ENCODE results near the gene CADPS2.

DNA sequence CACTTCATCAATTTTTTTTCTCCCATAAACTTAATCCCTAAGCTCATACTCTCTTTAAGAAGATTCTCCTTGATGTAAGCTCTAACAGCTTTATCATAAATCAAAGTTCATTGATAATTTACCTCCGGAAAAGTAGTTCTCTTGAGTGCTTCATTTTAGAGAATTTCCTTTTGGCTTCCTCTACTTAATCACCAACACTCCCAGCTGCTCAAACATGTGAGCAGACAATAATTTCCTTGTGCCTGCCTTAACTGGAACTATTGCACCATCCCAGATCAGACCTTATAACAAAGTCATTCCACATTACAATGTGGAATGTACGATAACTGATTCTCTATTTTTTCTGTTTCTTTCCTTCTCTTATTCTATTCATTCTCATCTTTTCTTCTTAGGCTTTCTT is 587.6 kb downstream of the CADPS2 start:
- TF ChIP-seq, protein P1, sequence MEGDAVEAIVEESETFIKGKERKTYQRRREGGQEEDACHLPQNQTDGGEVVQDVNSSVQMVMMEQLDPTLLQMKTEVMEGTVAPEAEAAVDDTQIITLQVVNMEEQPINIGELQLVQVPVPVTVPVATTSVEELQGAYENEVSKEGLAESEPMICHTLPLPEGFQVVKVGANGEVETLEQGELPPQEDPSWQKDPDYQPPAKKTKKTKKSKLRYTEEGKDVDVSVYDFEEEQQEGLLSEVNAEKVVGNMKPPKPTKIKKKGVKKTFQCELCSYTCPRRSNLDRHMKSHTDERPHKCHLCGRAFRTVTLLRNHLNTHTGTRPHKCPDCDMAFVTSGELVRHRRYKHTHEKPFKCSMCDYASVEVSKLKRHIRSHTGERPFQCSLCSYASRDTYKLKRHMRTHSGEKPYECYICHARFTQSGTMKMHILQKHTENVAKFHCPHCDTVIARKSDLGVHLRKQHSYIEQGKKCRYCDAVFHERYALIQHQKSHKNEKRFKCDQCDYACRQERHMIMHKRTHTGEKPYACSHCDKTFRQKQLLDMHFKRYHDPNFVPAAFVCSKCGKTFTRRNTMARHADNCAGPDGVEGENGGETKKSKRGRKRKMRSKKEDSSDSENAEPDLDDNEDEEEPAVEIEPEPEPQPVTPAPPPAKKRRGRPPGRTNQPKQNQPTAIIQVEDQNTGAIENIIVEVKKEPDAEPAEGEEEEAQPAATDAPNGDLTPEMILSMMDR (IDR thresholded peaks at IDR 0.05; ENCODE audit: insufficient read depth, low read length, poor library complexity, severe bottlenecking), result no peak
- TF ChIP-seq EZH2phosphoT487 (conservative IDR thresholded peaks at IDR 0.05; ENCODE audit: low read length), result no peak
